RWPE2 (cell line): ENCODE results near the gene KLHL33.
A peak's percentile ranks its signal among the peaks of the same experiment; 100 is the strongest.

Experiments used
- ATAC-seq: fragments of 200-7000 bp; cut with Tn5 transposase; 3 replicates; pipeline ENCODE4 v1.9.1; 2021; ENCODE audit warnings: low read depth
- DNase-seq: peaks from one replicate; pipeline ENCODE4 v3.0.0-alpha.2; 2020; ENCODE audit warnings: low spot score
- H3K27ac ChIP-seq: fragments of 450-650 bp; 2 replicates; pipeline ENCODE4 v1.5.1; 2017; ENCODE audit warnings: mild to moderate bottlenecking; ENCODE audit not compliant: poor library complexity, severe bottlenecking
- H3K27me3 ChIP-seq: fragments of 250-450 bp; sonication (Bioruptor Pico); 2 replicates; pipeline ENCODE4 v1.5.1; 2021; ENCODE audit warnings: mild to moderate bottlenecking, moderate library complexity; ENCODE audit not compliant: insufficient read depth, poor library complexity, severe bottlenecking
- H3K36me3 ChIP-seq: fragments of 250-450 bp; sonication (Bioruptor Pico); 2 replicates; pipeline ENCODE4 v1.5.1; 2020; ENCODE audit warnings: low read depth, mild to moderate bottlenecking, moderate library complexity
- H3K4me1 ChIP-seq: fragments of 250-450 bp; sonication (Bioruptor Pico); 2 replicates; pipeline ENCODE4 v1.5.1; 2021; ENCODE audit warnings: mild to moderate bottlenecking, moderate library complexity; ENCODE audit not compliant: insufficient read depth, poor library complexity, severe bottlenecking
- H3K4me3 ChIP-seq: fragments of 250-450 bp; sonication (Bioruptor Pico); 2 replicates; pipeline ENCODE4 v1.5.1; 2021; ENCODE audit warnings: mild to moderate bottlenecking, moderate library complexity; ENCODE audit not compliant: severe bottlenecking
- H3K9me3 ChIP-seq: fragments of 250-450 bp; sonication (Bioruptor Pico); 2 replicates; pipeline ENCODE4 v1.5.1; 2021; ENCODE audit warnings: mild to moderate bottlenecking, moderate library complexity; ENCODE audit not compliant: severe bottlenecking
- TF ChIP-seq, protein P1 (sequence below): fragments of 450-650 bp; IDR thresholded peaks from one replicate; pipeline ENCODE4 v1.5.1; 2017; ENCODE audit warnings: mild to moderate bottlenecking, moderate library complexity; ENCODE audit not compliant: poor library complexity, severe bottlenecking

The KLHL33 gene

GRCh38 chr14:20441461-20441860 is 5.5 kb upstream of the KLHL33 start:
- DNase-seq (no peak), ATAC-seq (no peak)

GRCh38 chr14:20440882-20441281 is 4.9 kb upstream of the KLHL33 start:
- H3K36me3 ChIP-seq, result peaks cover 3% of the 10 kb centered on the region; the same call in 1 of the 2 replicates
- no peak overlapping the region for H3K4me3 ChIP-seq
- DNase-seq, result no peak
- no peak for ATAC-seq
- H3K27me3 ChIP-seq, result no peaks in the 10 kb centered on the region
- no peaks in the 10 kb centered on the region for H3K9me3 ChIP-seq
- H3K27ac ChIP-seq, result no peak overlapping the region
- H3K4me1 ChIP-seq, result peaks cover 7% of the 10 kb centered on the region
- TF ChIP-seq, protein P1, sequence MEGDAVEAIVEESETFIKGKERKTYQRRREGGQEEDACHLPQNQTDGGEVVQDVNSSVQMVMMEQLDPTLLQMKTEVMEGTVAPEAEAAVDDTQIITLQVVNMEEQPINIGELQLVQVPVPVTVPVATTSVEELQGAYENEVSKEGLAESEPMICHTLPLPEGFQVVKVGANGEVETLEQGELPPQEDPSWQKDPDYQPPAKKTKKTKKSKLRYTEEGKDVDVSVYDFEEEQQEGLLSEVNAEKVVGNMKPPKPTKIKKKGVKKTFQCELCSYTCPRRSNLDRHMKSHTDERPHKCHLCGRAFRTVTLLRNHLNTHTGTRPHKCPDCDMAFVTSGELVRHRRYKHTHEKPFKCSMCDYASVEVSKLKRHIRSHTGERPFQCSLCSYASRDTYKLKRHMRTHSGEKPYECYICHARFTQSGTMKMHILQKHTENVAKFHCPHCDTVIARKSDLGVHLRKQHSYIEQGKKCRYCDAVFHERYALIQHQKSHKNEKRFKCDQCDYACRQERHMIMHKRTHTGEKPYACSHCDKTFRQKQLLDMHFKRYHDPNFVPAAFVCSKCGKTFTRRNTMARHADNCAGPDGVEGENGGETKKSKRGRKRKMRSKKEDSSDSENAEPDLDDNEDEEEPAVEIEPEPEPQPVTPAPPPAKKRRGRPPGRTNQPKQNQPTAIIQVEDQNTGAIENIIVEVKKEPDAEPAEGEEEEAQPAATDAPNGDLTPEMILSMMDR, result no peak

More at GRCh38 chr14:20441461-20441860, 5.5 kb upstream of the KLHL33 start:
- peaks cover 3% of the 10 kb centered on the region for H3K4me1 ChIP-seq
- H3K27me3 ChIP-seq, result no peaks in the 10 kb centered on the region
- no peak overlapping the region for H3K4me3 ChIP-seq
- TF ChIP-seq, protein P1, result no peak
- H3K9me3 ChIP-seq, result no peaks in the 10 kb centered on the region
- H3K27ac ChIP-seq, result no peak overlapping the region
- peaks cover 9% of the 10 kb centered on the region for H3K36me3 ChIP-seq

GRCh38 chr14:20440465-20440864 is 4.5 kb upstream of the KLHL33 start:
- no peak for ATAC-seq
- H3K9me3 ChIP-seq, result no peaks in the 10 kb centered on the region
- peaks cover 7% of the 10 kb centered on the region for H3K4me1 ChIP-seq
- H3K36me3 ChIP-seq, result no peaks in the 10 kb centered on the region; the same call in 1 of the 2 replicates
- DNase-seq, result no peak
- H3K27ac ChIP-seq, result no peak overlapping the region
- TF ChIP-seq, protein P1, result no peak
- H3K4me3 ChIP-seq, result no peak overlapping the region
- H3K27me3 ChIP-seq, result no peaks in the 10 kb centered on the region

DNA sequence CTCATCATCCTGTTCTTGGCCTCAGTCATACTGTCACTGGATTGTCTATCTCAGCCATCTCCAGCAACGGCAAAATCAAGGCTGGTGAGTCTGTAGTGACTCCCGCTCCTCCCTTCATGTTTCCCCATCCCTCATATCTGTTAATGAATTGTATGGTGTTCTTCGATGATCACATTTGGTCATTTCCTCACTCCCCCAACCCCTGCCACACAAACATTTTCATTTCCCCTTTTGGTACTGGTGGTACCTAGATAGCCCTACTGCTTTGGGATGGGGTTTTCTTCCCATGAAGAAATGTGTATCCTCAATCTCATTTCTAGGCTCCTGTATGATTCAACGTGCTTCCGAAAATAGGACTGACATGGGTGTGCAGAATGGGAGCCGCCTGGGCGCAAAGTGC is 2.7 kb upstream of the KLHL33 start:
- Histone ChIP-seq H3K4me3 (no peak overlapping the region), H3K36me3 (no peaks in the 10 kb centered on the region), H3K27ac (no peak overlapping the region), H3K9me3 (no peaks in the 10 kb centered on the region), H3K27me3 (no peaks in the 10 kb centered on the region), H3K4me1 (peaks cover 7% of the 10 kb centered on the region)
- TF ChIP-seq, protein P1, result no peak
- no peak for DNase-seq
- no peak for ATAC-seq

- Histone ChIP-seq H3K27ac (no peak overlapping the region), H3K9me3 (no peaks in the 10 kb centered on the region), H3K27me3 (no peaks in the 10 kb centered on the region), H3K36me3 (no peaks in the 10 kb centered on the region), H3K4me3 (no peak overlapping the region), H3K4me1 (peaks cover 7% of the 10 kb centered on the region)
- DNase-seq (peak; percentile 86), ATAC-seq (peak; percentile 87)
- TF ChIP-seq, protein P1, result no peak
Measured at GRCh38 chr14:20436363-20436755, 393 bp upstream of the KLHL33 start.
